ENCODE data around the gene APOA5.

Gene APOA5

GRCh38 chr11:116775975-116776374, 15.7 kb downstream of the APOA5 start:
- Histone ChIP-seq H3K27me3 (ENCODE audit: control insufficient read depth, insufficient read depth, low read length) (no peaks in the 10 kb centered on the region), H3K4me3 (ENCODE audit: low read depth, low read length) (no peak overlapping the region), H3K9me3 (ENCODE audit: control insufficient read depth, low read length) (no peaks in the 10 kb centered on the region), H3K4me2 (ENCODE audit: low read length) (no peak overlapping the region), H2AFZ (no peak overlapping the region), H3K79me2 (peaks cover 7% of the 10 kb centered on the region), H3K4me1 (no peaks in the 10 kb centered on the region), H3K9ac (no peak overlapping the region), H3K27ac (no peak overlapping the region), H3K36me3 (ENCODE audit: control insufficient read depth, insufficient read depth, low read length) (no peaks in the 10 kb centered on the region)
- no peak for TF ChIP-seq CTCF (IDR thresholded peaks at IDR 0.05)

- no peak for TF ChIP-seq CTCF (IDR thresholded peaks at IDR 0.05)
- Histone ChIP-seq H3K9ac (no peak overlapping the region), H3K36me3 (ENCODE audit: control insufficient read depth, insufficient read depth, low read length) (no peaks in the 10 kb centered on the region), H3K4me3 (ENCODE audit: low read depth, low read length) (no peak overlapping the region), H3K27me3 (ENCODE audit: control insufficient read depth, insufficient read depth, low read length) (no peaks in the 10 kb centered on the region), H3K79me2 (peaks cover 7% of the 10 kb centered on the region), H3K4me2 (ENCODE audit: low read length) (no peak overlapping the region), H2AFZ (no peak overlapping the region), H3K27ac (no peak overlapping the region), H3K4me1 (no peaks in the 10 kb centered on the region), H3K9me3 (ENCODE audit: control insufficient read depth, low read length) (no peaks in the 10 kb centered on the region)
Observed at GRCh38 chr11:116774661-116775060, 17.0 kb downstream of the APOA5 start.

GRCh38 chr11:116773203-116774097, 18.2 kb downstream of the APOA5 start:
- H3K9me3 ChIP-seq (ENCODE audit: control insufficient read depth, low read length), result no peaks in the 10 kb centered on the region
- H3K4me1 ChIP-seq, result no peaks in the 10 kb centered on the region
- peak overlapping the region; percentile 69 for H3K4me3 ChIP-seq (ENCODE audit: low read depth, low read length)
- peaks cover 7% of the 10 kb centered on the region for H3K79me2 ChIP-seq
- H3K27me3 ChIP-seq (ENCODE audit: control insufficient read depth, insufficient read depth, low read length), result no peaks in the 10 kb centered on the region
- H3K9ac ChIP-seq, result no peak overlapping the region
- peak overlapping the region; percentile 69 for H2AFZ ChIP-seq
- no peak for TF ChIP-seq CTCF (IDR thresholded peaks at IDR 0.05)
- peak overlapping the region; percentile 37 for H3K27ac ChIP-seq
- peak overlapping the region; percentile 81 for H3K4me2 ChIP-seq (ENCODE audit: low read length)
- H3K36me3 ChIP-seq (ENCODE audit: control insufficient read depth, insufficient read depth, low read length), result no peaks in the 10 kb centered on the region

DNA sequence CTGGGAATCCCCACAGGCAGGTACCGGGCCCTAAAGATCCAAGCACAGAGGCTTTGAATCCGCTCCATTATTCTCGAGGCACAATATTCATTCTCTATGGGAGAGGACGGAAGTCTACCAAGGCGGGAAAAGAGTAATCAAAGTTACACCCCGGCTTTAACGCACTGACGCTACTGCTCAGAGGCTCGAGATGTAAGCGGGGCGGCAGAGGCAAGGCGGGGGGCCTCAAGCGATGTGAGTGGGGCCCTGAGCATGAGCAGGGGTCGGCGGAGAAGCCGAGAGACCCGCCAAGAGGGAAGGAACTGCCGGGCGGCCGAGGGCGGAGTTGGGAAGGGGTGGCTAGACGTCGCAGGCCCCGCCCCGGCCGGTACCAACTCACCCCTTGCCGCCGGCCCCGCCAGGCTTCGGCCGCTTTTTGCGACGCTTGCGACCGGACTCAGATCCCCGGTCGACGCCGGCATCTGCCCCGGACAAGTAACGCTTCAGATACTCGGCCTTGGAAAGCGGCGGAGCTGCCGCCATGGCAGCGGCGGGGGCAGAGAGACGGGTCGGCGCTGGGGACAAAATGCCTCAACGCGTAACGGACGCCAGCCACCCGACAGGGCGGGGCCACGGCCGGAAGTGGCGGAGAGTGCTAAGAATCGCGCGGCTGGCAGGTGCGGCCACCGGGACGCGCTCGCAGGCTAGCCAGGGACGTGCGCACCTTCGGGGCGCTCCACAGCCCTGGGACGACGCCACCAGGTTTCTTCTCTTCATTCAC, 19.1 kb downstream of the APOA5 start, which contains the start of gene BUD13:
Gene BUD13, minus strand, starts transcription at position 545 of the 760 bp plus-strand sequence. Its CDS starts 23 bp downstream, at position 522.
- no peaks in the 10 kb centered on the region for H3K9me3 ChIP-seq (ENCODE audit: control insufficient read depth, low read length)

More for the DNA sequence above, 19.1 kb downstream of the APOA5 start, which contains the start of gene BUD13:
- Histone ChIP-seq H3K27ac (peak within 1 kb of the TSS; percentile 84), H2AFZ (peak within 1 kb of the TSS; percentile 95), H3K4me3 (ENCODE audit: low read depth, low read length) (peak within 1 kb of the TSS; percentile 69), H3K4me2 (ENCODE audit: low read length) (peak within 1 kb of the TSS; percentile 81), H3K36me3 (ENCODE audit: control insufficient read depth, insufficient read depth, low read length) (no peaks in the 10 kb centered on the region), H3K79me2 (peaks cover 7% of the 10 kb centered on the region), H3K4me1 (no peaks in the 10 kb centered on the region), H3K27me3 (ENCODE audit: control insufficient read depth, insufficient read depth, low read length) (no peaks in the 10 kb centered on the region), H3K9ac (peak within 1 kb of the TSS; percentile 35)
- TF ChIP-seq CTCF (IDR thresholded peaks at IDR 0.05), result no peak
